ENCODE data around the gene CHADL.
A peak's percentile ranks its signal among the peaks of the same experiment; 100 is the strongest.
"Not testable (repeated sequence)": the region's sequence is repeated elsewhere in the genome, so short reads cannot be mapped to it uniquely, and the experiment has no call there.

The CHADL gene, protein sequence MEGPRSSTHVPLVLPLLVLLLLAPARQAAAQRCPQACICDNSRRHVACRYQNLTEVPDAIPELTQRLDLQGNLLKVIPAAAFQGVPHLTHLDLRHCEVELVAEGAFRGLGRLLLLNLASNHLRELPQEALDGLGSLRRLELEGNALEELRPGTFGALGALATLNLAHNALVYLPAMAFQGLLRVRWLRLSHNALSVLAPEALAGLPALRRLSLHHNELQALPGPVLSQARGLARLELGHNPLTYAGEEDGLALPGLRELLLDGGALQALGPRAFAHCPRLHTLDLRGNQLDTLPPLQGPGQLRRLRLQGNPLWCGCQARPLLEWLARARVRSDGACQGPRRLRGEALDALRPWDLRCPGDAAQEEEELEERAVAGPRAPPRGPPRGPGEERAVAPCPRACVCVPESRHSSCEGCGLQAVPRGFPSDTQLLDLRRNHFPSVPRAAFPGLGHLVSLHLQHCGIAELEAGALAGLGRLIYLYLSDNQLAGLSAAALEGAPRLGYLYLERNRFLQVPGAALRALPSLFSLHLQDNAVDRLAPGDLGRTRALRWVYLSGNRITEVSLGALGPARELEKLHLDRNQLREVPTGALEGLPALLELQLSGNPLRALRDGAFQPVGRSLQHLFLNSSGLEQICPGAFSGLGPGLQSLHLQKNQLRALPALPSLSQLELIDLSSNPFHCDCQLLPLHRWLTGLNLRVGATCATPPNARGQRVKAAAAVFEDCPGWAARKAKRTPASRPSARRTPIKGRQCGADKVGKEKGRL

DNA sequence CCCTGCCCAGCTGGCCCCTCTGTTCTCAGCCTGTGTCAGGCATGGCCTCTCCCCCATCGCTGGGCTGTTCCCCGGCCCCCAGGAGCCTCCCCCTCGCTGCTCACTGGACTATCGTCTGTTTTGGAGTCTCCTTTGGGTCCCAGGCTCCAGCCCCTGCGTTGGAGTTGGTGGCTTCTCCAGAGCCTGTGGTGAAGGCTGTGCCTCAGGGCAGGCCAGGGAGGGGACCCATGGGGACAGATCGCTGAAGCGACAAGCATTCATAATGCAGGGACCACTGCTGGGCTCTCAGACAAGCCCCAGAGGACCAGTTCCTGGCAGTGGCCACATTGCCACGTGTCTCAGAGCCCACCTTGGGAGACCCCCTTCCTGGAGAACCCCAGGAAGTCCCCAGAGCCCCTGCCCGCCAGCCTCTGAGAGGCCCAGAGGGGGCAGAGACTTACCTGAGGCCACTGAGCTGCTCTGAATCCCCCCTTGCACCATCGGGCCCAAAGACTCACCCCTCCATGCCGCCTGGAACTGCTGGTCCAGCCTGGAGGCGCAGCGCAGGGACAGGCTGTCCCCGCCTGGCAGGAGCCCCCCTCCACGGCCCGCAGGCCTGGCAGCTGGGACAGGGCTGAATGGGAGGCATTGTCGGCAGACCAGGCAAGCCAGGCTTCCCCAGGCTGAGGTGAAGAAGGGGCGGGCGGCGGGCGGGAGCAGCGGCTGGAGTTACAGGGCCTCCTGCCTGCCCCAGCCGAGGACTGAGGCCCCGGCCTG is at the start of gene CHADL:
Gene CHADL, minus strand, starts transcription at position 555 of the 756 bp plus-strand sequence. Its CDS starts 50 bp downstream, at position 505.
- DNase-seq, result no peak

DNA sequence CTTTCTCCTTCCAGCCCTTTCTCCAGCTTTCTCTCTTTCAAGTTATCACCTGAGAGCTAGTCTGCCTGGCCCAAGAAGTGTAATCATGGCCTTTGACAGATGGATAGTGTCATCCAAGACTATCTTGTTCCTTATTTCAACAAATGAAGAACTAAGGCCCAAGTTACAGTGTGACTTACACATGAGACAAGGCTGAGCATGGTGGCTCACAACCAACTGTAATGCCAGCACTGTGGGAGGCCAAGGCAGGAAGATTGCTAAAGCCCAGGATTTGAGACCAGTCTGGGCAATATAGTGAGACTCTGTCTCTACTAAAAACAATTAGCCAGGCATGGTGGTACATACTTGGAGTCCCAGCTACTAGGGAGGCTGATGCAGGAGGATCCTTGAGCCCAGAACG is 48.9 kb upstream of the CHADL start:
- no peak for DNase-seq

DNA sequence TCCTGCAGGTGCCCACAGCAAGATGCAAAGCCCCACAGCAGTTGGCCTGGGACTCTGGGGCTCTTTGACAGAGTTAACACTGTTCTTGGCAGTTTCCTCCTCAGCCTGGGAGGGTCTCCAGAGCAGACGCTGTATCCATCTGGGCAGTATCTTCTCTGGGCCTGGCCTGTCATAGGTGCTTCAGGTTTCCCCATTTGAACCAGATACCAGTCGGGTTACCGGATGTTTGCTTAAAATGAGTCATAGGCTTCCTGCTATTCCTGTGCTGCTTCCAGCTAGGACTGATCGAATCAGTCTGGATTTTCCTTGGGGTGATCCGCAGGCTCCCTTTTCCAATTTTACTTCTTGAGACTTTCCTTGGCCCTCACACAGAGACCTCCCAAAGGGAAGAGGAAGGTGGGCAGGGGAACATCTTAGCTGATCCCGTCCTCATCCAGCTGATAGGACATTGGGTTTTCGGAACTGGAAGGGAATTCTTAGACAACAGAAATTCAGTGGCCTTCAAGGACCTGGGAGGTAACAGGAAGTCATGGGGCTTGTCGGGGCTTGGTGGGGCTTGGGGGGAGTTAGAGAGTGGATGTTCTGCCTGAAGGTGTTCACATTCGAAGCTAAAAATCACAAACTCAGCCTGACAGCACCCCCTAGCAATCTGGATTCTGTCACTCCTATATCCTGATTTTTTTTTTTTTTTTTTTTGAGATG is 47.7 kb upstream of the CHADL start:
- DNase-seq, result no peak

DNA sequence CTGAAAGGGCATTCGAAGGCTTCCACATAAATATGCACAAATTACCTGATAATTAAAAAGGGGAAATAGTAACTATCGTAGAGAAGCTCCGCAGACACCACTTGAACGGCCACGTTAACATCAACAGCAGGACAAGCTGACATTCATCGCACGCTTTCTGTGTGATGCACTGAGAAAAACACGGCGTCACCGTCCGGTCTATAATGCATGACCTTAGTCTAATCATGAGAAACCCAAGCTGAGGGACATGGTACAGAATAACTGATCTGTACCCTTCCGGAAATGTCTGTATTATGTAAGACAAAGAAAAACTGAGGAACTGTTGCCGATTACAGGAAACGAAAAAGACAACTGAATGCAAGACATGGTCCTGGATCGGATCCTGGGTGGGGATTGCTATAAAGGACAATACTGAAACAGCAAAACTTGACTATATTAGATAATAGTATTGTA is 45.9 kb upstream of the CHADL start:
- peak; percentile 70 for DNase-seq

DNA sequence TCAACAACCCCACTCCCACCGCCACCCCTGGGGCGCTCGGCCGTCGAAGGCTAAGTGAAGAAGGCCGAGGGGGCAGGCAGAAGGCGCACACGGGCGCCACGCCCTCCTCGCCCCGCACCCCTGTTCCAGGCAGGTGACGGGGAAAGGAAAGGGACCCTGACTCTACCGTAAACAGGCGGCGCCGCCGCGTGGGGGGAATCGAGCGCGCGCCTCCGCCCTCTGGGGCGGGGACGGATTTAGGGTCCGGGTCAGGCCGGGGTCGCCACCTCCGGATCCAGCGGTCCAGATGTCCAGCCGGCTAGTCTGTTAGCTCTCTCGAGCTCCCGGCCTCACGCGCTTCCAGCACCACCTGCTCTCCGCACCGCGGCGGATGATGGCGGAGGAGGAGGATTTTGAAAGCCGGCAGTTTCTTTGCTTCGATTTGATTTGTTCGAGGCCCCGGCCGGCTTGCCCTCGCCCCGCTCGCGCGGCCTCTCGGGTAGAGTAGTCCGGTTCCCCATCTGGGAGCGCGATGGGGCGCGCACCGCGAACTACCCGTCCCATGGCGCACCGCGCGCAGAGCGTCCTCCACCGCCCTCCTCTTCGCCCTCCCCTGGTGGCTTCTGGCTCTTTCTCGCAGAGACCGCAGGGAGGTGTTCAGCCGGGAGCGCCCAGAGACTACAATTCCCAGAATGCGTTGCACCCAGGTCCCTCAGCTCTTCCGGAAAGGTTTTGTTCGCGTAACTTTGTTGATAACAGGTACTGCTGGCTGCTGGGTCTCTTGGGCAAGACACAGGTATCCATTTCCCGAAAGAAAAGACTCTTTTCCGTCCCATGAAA is 45.3 kb upstream of the CHADL start, which contains the start of gene RANGAP1:
Gene RANGAP1, minus strand, starts transcription at position 368 of the 819 bp plus-strand sequence. CDS start 5,143 bp downstream, outside the sequence.
- peak; percentile 98 for DNase-seq

DNA sequence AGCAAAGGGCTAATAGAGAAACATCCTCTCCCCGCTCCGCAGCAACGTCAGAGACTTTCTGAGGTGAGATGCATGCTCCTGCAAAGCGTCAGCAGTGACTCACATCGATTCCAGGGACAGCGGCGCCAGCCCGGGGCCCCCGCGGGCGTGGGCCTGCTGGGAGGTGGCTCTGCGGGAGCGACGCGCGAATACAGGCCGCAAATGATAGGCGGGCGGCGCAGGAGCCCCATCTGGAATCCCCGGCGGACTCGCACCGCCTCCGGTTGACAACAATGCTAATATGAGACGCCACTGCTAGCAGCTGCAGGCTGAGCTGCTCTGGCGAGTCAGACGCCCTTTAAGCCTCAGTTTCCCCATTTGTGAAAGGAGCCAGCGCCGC is 44.7 kb upstream of the CHADL start:
- peak; percentile 86 for DNase-seq

DNA sequence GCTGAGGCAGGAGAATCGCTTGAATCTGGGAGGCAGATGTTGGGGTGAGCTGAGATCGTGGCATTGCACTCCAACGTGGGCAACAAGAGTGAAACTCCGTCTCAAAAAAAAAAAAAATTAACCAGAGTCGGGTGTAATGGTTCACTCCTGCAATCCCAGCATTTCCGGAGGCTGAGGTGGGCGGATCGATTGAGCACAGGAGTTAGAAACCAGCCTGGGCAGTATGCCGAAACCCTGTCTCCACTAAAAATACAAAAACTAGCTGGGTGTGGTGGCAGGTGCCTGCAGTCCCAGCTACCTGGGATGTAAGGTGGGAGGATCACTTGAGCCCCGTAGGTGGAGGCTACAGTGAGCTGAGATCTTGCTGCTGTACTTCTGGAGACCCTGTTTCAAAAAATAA is 43.7 kb upstream of the CHADL start:
- DNase-seq, result no peak

DNA sequence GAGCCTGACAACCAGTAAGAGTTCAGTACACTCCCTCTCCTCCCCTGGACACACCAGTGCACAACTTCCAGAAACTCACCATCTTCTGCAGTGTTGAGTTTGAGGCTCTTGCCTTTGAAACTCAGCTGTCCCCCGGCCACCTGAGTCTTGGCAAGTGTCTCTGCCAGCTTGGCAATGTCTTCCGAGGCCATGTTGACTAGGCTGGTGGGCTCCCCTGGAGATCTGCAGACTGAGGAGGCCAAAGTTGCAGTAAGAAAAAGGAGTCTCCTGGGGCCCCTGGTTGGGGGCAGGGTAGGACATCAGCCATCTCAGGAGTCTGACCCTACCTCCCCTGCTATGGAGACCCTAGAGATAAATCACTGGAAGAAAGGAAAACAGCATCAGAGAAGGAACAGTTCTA is 40.1 kb upstream of the CHADL start:
- DNase-seq, result no peak

DNA sequence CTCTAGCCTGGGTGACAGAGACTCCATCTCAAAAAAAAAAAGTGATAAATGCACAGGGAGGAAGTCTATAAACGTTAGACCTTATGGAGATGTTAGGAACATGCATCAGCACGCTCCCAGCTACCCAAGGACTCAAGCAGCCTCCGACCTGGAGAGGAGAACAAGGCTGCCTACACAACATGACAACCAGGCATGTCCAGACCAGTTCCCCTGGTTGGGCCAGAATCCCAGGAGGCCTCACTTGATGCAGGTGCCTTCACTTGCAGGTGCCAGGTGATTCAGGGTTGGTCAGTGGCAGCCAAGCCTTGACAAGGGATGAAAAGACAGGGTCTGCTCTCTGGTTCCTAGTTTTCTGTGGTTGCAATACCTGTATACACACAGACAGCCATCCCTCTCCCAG is 39.3 kb upstream of the CHADL start:
- DNase-seq, result no peak

DNA sequence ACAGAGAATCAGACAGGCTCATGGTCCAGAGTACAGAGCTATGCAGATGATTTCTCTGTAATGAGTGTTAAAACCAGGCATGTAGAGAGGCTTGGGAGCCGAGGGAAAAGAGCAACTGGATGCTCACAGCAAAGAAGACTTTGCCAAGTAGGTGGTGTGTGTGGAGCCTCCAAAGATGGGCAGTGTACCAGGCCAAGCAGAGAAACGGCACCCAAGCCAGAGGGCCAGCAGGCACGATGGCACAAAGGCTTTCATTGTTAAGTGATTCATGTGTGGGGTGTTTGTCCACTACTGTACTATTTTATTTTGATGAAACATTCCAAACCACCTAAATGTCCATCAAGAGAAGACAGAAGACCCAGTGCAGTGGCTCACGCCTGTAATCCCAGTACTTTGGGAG is 34.1 kb upstream of the CHADL start:
- no peak for DNase-seq

DNA sequence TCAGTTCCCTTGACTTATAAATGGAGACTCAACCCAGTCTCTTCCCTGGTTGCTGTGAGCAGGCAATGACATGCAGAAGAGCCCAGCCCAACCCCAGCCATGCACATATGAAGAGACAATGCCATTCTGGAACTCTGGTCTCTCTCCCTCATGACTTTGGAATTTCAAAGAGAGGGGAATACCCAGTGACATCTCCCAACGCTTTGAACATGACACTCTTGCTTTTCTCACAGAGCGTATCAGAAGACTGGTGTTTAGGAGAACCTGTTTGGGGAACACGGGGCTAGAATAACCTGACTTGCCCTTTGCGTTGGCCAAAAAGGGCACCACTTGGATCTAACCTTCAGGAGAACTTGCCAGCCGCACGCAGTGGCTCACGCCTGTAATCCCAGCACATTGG is 32.4 kb upstream of the CHADL start:
- no peak for DNase-seq

DNA sequence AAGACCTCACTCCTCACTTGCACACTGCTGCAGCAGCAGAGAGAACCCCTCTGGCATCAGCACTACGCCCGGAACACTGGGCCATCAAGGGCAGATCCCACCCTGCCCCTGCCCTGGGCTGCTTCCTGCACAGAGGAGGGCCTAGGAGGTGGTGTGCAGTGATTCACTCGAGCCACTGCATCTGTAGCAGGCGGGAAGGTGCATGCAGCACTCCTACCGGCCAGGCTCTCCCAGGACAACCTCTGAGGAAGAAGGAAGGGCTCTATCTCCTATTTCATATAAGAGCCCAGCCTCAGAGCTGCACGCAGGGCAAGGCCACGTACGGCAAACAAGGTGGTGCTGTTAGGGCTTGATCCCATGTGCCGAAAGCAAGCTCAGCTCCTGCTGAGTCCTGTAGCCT is 31.1 kb upstream of the CHADL start:
- DNase-seq, result no peak

DNA sequence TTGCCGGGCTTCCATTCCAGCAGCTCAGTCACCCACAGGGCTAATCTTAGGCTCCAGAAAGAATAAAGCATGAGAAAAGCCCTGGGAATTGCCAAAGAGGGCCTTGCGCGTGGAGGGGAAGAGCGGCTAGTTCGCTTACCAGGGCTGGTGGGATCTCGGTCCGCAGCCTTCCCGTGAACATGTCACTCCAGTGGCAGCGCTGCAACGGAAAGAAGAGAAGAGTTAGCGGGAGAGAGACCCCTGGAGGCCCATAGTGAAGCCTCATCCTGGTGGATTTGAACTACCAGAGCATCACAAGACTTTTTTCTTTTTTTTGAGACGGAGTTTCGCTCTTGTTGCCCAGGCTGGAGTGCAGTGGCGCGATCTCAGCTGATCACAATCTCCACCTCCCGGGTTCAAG is 27.2 kb upstream of the CHADL start:
- DNase-seq, result no peak

DNA sequence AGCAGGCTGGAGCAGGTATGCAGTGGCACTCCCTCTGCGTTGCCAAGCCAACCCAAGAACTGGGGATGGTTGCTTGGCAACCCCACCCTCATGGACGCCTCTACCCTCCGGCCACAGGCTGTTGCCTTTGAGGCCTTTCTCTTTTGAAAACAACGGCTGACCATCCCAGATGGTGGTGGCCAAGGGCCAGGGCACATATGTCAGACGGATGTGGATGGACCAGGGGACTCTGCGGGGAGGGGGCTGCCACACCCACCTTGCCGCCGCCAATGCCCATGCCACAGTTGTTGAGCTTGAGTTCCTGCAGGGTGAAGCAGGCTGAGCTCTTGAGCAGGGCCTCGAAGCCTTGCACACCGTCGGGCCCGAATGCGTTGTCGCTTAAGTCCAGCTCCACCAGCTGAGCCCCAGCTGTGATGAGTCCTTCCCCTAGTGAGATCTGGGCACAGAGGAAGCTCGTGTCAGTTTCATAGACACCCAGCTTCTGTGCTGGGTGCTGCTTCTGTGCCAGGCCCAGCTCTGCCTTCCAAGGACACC is 23.7 kb upstream of the CHADL start:
- no peak for DNase-seq

DNA sequence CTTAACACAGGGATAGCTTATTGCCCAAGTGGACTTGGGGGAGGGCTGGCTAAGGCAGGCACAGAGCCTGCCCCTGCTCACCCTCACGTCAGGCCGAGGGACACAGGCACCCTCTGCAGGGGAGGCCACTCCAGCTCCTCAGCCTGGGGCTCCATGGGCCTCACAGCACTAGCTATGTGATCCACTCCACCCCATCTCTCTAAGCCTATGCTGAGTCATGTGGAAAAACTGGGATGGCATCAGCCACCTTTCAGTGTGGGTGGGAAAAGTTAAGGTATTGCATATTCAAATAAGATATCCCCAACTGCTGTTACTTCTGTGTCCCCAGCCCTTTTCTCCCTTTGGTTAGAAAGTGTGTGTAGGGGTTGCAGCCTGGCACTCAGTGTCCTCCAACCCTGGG is 23.0 kb upstream of the CHADL start:
- no peak for DNase-seq

DNA sequence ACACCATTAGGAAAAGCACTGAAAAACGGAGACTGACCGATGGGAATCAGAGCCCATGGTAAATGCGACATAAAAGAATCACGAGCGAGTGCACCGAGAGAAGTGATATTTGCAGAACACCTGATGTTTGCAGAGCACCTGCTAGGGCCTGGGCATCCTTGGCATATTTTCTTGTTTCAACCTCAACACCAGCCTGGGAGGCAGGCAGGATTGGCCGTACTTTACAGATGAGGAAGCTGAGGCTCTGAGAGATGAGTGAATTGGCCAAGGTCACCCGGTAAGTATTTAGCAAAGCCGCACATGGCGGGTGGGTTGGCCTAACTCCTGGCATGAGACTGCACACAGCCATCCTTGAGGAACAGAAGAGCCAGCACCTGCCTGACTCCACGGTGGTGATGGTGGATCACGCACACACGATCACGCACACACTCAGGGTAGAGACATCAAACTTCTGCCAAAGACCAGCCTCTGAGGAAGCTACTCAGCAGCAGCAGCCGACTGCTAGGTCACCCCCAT is 21.6 kb upstream of the CHADL start:
- DNase-seq, result no peak

DNA sequence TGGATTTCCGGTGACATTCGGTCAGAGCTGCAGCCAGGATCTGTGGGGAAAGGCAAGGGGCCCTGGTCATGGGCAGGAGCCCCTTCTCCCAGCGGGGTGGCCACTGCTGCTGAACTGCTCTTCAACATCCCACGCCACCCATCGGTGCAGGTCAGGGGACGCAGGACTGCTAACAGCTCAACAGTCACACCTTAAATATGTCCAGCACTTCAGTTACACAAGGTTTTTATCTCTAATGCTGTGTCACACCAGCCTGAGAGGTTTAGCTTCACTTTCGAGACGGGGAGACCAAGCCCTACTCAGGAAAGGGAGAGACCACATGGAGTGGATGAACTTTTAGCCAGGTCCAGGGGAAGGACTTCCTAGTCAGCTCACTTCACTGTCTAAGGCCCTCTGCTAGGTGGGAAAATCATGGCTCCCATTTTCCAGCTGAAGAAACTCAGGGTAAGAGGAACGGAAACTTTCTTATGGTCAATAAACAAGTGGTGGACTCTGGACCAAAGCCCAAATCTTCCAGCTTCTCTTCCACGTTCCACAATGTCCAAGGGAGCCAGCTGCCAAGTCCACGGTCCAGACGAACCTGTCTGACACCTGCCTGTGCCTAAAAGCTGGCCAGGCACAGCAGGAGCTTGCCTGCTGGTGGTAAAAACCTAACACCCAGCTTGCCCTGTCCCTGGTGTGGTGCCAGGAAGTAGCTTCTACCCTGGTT is 21.0 kb upstream of the CHADL start:
- DNase-seq, result no peak

DNA sequence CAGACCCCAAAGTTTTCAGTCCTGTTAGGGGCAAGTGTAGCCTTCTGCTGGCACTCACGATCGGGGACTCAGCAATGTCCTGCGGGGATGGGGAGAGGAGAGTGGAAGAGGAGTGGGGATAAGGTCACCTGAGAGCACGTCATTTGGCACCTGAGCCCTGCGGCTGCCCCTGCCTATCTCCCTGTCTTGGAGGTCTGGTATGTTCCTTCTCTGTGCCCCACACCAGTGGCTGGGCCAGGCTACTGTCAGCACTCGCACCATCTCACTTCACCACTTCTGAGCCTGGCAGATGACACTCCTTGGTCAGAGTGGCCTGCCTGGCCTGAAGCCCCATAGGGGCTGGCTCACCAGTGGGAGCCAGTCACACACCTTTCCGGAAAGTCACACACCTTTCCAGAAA is 20.1 kb upstream of the CHADL start:
- no peak for DNase-seq

DNA sequence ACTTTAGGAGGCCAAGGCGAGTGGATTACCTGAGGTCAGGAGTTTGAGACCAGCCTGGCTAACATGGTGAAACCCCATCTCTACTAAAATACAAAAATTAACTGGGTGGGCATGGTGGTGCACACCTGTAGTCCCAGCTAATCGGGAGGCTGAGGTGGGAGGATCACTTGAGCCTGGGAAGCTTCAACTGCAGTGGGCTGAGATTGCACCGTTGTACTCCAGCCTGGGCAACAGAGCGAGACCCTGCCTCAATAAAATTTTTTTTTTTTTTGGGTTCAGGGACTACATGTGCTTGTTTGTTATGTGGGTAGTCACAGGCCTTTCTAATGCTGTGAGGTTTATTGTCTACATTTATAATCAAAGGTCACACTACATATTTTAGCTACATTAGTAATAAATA is 19.0 kb upstream of the CHADL start:
- DNase-seq, result not testable (repeated sequence)

DNA sequence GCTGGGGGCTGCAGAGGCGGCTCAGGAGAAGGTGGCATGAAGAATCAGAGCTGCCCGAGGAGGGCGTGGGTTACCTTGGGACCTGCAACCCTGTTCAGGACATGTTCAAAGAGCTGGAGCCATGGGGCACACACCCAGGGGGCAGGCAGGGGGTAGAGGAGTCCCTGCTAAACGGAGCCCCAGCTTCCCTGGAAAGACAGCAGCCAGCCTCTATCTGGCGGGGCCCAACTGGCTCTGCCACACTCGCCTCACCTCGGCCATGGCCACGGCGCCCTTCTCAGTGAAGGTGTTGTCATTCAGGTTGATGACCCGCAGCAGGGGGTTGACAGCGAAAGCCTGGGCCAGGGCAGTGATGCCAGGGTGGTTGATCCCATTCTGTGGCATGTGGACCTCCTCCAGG is 17.0 kb upstream of the CHADL start:
- no peak for DNase-seq

All from CD4-positive, alpha-beta T cell treated with Interleukin-17A for 1 hour (primary cell).